D721Med (cell line): ENCODE measurements around the gene CACNG4.

Experiments used
- DNase-seq: peaks from one replicate; pipeline ENCODE4 v3.0.0; 2011; ENCODE audit warnings: low spot score; ENCODE audit not compliant: insufficient read length
- FAIRE-seq: peaks from 2 replicates; lab custom pipeline; 2011; peaks lifted over from hg19 to GRCh38; lab: Jason Lieb, UNC
- CTCF ChIP-seq: IDR thresholded peaks from 2 replicates; pipeline ENCODE4 v1.5.1; 2012; ENCODE audit warnings: mild to moderate bottlenecking, control low read depth; ENCODE audit not compliant: insufficient read depth; ENCODE audit errors: missing control alignments

The CACNG4 gene

GRCh38 chr17:66943484-66943883 is 21.0 kb upstream of the CACNG4 start:
- DNase-seq, result no peak
- no peak for TF ChIP-seq CTCF
- FAIRE-seq, result no peak

- FAIRE-seq (no peak), DNase-seq (no peak)
- no peak for TF ChIP-seq CTCF
Measured at GRCh38 chr17:66944351-66945146, 20.0 kb upstream of the CACNG4 start.

- FAIRE-seq (no peak), DNase-seq (no peak)
- TF ChIP-seq CTCF, result no peak
Measured at GRCh38 chr17:66945147-66945835, 19.2 kb upstream of the CACNG4 start.

GRCh38 chr17:66946251-66946650 is 18.3 kb upstream of the CACNG4 start:
- FAIRE-seq (no peak), DNase-seq (no peak)
- TF ChIP-seq CTCF, result no peak

- TF ChIP-seq CTCF, result no peak
- FAIRE-seq, result no peak
- DNase-seq, result no peak
Measured at GRCh38 chr17:66947311-66947710, 17.2 kb upstream of the CACNG4 start.

- DNase-seq (no peak), FAIRE-seq (no peak)
- TF ChIP-seq CTCF, result no peak
Measured at GRCh38 chr17:66948061-66948750, 16.3 kb upstream of the CACNG4 start.
